ENCODE results near the gene KLHDC3. TPM values are rescaled to one million over a fixed set of nuclear protein-coding genes. Genes with fewer than 3 reads are reported as not detected.

KLHDC3 gene
- total RNA-seq, 1 experiment from 2014 or later: 122 TPM

- Histone ChIP-seq H3K27ac (no peak overlapping the region), H2AFZ (no peak overlapping the region), H3K27me3 (ENCODE audit: insufficient read depth, low read depth) (no peaks in the 10 kb centered on the region), H3K4me3 (no peak overlapping the region), H3K9me2 (ENCODE audit: insufficient read depth) (no peaks in the 10 kb centered on the region), H3K79me2 (ENCODE audit: low read depth) (no peaks in the 10 kb centered on the region), H3K36me3 (ENCODE audit: low read depth) (no peaks in the 10 kb centered on the region; the same call in 1 of the 2 replicates), H3F3A (ENCODE audit: insufficient read depth, low read depth) (peaks cover 24% of the 10 kb centered on the region), H3K4me2 (peak overlapping the region; percentile 59; the same call in 1 of the 2 replicates), H3K4me1 (replicated peaks; ENCODE audit: insufficient read depth) (peaks cover 25% of the 10 kb centered on the region), H3K9me3 (ENCODE audit: insufficient read depth, low read depth) (no peaks in the 10 kb centered on the region), H4K20me1 (ENCODE audit: insufficient read depth) (no peaks in the 10 kb centered on the region)
- DNase-seq: no peak
- ChIA-PET POLR2A (ENCODE audit: unreplicated experiment) (interaction anchor here (0.6 to 0.7 kb wide), 3 partner anchors 10 to 556 kb away, joined by 3 to 4 read pairs (median 3); no protein-coding TSS in a partner anchor), CTCF (no interaction called here)
- no TSS peak for BruUV-seq (replicated peaks)
- intact Hi-C loops (cut with micrococcal nuclease; ENCODE audit: unreplicated experiment): no loop called here
- TF ChIP-seq EZH2 (IDR thresholded peaks at IDR 0.05; ENCODE audit: low read depth) (no peak), CTCF (conservative IDR thresholded peaks at IDR 0.05) (no peak)
Measured at GRCh38 chr6:42969934-42970333, 44.1 kb upstream of the KLHDC3 start.

GRCh38 chr6:42970871-42971612 lies 43.0 kb upstream of the KLHDC3 start:
- CTCF ChIA-PET: no interaction called here
- Histone ChIP-seq H3K4me2 (peak overlapping the region; percentile 59), H4K20me1 (ENCODE audit: insufficient read depth) (no peaks in the 10 kb centered on the region), H3K4me3 (no peak overlapping the region; the same call in 1 of the 2 replicates), H3K9me2 (ENCODE audit: insufficient read depth) (no peaks in the 10 kb centered on the region), H3K79me2 (ENCODE audit: low read depth) (no peaks in the 10 kb centered on the region), H2AFZ (no peak overlapping the region), H3K27me3 (ENCODE audit: insufficient read depth, low read depth) (no peaks in the 10 kb centered on the region), H3K9me3 (ENCODE audit: insufficient read depth, low read depth) (no peaks in the 10 kb centered on the region), H3K27ac (peak overlapping the region; percentile 66), H3K36me3 (ENCODE audit: low read depth) (no peaks in the 10 kb centered on the region; the same call in 1 of the 2 replicates), H3F3A (ENCODE audit: insufficient read depth, low read depth) (peaks cover 33% of the 10 kb centered on the region), H3K4me1 (replicated peaks; ENCODE audit: insufficient read depth) (peaks cover 25% of the 10 kb centered on the region)
- BruUV-seq (replicated peaks): no TSS peak
- TF ChIP-seq CTCF (conservative IDR thresholded peaks at IDR 0.05): no peak
- no peak for TF ChIP-seq EZH2 (IDR thresholded peaks at IDR 0.05; ENCODE audit: low read depth)
- POLR2A ChIA-PET (ENCODE audit: unreplicated experiment): interaction anchor here (0.7 kb wide), 1 partner anchor 13 kb away, joined by 6 read pairs; the partner anchor contains the start of gene PPP2R5D
- intact Hi-C loops (cut with micrococcal nuclease; ENCODE audit: unreplicated experiment): no loop called here
- DNase-seq: peak; percentile 21 to 70

- no peak for DNase-seq
- intact Hi-C loops (cut with micrococcal nuclease; ENCODE audit: unreplicated experiment): no loop called here
- H3K9me2 ChIP-seq (ENCODE audit: insufficient read depth): no peaks in the 10 kb centered on the region
- ChIA-PET POLR2A (ENCODE audit: unreplicated experiment) (no interaction called here), CTCF (no interaction called here)
- H3K4me3 ChIP-seq: no peak overlapping the region
- H3K36me3 ChIP-seq (ENCODE audit: low read depth): peaks cover 6% of the 10 kb centered on the region; the same call in 1 of the 2 replicates
- no peaks in the 10 kb centered on the region for H3K9me3 ChIP-seq (ENCODE audit: insufficient read depth, low read depth)
- peaks cover 30% of the 10 kb centered on the region for H3K4me1 ChIP-seq (replicated peaks; ENCODE audit: insufficient read depth)
- peaks cover 7% of the 10 kb centered on the region for H3K79me2 ChIP-seq (ENCODE audit: low read depth)
- no peak overlapping the region for H2AFZ ChIP-seq
- no peak overlapping the region for H3K4me2 ChIP-seq
- BruUV-seq (replicated peaks): no TSS peak
- no peaks in the 10 kb centered on the region for H3K27me3 ChIP-seq (ENCODE audit: insufficient read depth, low read depth)
- TF ChIP-seq CTCF (conservative IDR thresholded peaks at IDR 0.05) (no peak), EZH2 (IDR thresholded peaks at IDR 0.05; ENCODE audit: low read depth) (no peak)
- peaks cover 39% of the 10 kb centered on the region for H3F3A ChIP-seq (ENCODE audit: insufficient read depth, low read depth)
- no peaks in the 10 kb centered on the region for H4K20me1 ChIP-seq (ENCODE audit: insufficient read depth)
- H3K27ac ChIP-seq: peak overlapping the region; percentile 66
Measured at GRCh38 chr6:42971746-42972327, 42.2 kb upstream of the KLHDC3 start.

Measured in PC-9 (cell line).